NB4 (cell line): ENCODE measurements around the gene WRAP73.

ENCODE experiments used
- DNase-seq: peaks from one replicate; pipeline ENCODE4 v3.0.0; 2010; ENCODE audit warnings: low read depth
- H3K4me3 ChIP-seq: one replicate; pipeline ENCODE4 v1.5.1; 2011; ENCODE audit warnings: mild to moderate bottlenecking, low read depth, low read length, moderate library complexity
- MYC ChIP-seq: IDR thresholded peaks from 2 replicates; pipeline ENCODE4 v1.6.1; 2011; ENCODE audit warnings: low read depth, low read length
- POLR2A ChIP-seq: IDR thresholded peaks from 2 replicates; pipeline ENCODE4 v1.6.1; 2011; ENCODE audit warnings: mild to moderate bottlenecking; ENCODE audit not compliant: insufficient read length; ENCODE audit errors: extremely low read depth
- TF ChIP-seq, protein P1 (sequence below): IDR thresholded peaks from 2 replicates; pipeline ENCODE4 v1.6.1; 2011; ENCODE audit warnings: low read depth, low read length
- TF ChIP-seq, protein P2 (sequence below): IDR thresholded peaks from one replicate; pipeline ENCODE4 v1.5.1; 2012; ENCODE audit warnings: low read depth, low read length

WRAP73 gene

DNA sequence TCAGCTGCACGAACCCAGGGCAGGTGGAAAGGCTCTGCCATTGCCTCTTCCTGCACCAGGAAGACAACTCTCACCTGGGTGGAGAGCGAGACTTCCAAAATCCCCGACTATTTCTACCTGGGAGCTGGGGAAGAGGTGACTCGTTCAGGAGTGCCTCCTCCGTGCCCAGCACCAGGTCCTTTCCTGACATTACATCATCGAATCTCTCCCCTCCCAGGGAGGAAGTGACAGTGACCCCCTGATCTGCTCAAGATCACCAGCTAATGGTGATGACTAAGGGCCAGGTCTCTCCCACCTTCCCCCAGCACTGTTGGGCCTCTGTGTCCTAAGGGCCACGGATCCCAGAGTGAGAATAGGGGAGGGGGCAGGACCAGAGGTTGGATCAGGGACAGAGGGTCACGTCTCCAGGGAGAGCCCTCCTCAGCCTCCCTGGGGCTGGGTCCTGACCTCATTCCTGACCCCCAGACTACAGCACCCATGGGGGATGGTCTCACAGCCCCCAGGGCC lies 45.4 kb downstream of the WRAP73 start:
- TF ChIP-seq POLR2A: no peak
- TF ChIP-seq, protein P1, sequence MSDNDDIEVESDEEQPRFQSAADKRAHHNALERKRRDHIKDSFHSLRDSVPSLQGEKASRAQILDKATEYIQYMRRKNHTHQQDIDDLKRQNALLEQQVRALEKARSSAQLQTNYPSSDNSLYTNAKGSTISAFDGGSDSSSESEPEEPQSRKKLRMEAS: no peak
- TF ChIP-seq, protein P2, sequence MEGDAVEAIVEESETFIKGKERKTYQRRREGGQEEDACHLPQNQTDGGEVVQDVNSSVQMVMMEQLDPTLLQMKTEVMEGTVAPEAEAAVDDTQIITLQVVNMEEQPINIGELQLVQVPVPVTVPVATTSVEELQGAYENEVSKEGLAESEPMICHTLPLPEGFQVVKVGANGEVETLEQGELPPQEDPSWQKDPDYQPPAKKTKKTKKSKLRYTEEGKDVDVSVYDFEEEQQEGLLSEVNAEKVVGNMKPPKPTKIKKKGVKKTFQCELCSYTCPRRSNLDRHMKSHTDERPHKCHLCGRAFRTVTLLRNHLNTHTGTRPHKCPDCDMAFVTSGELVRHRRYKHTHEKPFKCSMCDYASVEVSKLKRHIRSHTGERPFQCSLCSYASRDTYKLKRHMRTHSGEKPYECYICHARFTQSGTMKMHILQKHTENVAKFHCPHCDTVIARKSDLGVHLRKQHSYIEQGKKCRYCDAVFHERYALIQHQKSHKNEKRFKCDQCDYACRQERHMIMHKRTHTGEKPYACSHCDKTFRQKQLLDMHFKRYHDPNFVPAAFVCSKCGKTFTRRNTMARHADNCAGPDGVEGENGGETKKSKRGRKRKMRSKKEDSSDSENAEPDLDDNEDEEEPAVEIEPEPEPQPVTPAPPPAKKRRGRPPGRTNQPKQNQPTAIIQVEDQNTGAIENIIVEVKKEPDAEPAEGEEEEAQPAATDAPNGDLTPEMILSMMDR: no peak
- peak; percentile 32 for DNase-seq
- no peak overlapping the region for H3K4me3 ChIP-seq

DNA sequence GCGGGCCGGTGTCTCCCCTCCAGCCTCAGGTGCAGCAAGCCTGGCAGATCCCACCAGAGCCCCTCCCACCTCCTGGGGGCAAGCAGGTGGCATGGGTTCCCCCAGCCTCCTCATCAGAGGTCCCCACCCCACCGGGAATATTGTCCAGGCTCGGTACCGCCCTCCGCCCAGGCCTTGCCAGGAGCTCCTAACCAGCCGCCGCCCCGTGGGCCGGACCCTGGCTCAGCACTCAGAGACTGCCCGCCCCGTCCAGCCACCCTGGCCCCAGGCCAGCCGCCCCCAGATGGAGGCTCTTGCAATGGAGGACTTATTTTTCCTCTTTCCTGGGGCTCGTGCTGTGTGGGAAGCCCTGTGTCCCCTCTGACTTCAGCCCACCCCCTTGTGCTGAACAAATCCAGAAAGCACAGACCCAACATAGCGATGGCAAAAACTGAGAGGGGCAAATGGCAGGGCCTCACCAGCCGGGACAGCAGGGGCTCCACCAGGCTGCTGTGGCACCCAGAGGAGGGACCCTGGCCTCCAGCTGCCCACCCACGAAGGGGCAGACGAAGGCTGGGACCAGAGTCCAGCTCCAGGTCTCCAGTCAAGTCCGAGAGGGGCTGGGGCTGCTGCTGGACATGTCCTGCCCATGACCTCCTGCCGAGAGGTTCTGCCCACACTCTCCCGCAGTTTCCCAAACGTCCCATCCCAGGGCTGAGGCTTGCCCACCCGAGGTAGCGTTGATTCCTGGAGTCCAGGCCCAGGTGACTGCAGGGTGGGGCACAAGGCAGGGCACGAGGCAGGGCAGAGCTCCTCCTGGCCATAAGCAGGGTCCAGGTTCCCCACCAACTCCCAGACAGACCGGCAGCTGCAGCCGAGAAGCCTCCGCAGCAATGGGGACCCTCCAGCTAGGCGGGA lies 46.1 kb downstream of the WRAP73 start:
- TF ChIP-seq, protein P1: no peak
- TF ChIP-seq POLR2A (no peak), MYC (no peak)
- TF ChIP-seq, protein P2: no peak
- no peak for DNase-seq
- H3K4me3 ChIP-seq: no peak overlapping the region

DNA sequence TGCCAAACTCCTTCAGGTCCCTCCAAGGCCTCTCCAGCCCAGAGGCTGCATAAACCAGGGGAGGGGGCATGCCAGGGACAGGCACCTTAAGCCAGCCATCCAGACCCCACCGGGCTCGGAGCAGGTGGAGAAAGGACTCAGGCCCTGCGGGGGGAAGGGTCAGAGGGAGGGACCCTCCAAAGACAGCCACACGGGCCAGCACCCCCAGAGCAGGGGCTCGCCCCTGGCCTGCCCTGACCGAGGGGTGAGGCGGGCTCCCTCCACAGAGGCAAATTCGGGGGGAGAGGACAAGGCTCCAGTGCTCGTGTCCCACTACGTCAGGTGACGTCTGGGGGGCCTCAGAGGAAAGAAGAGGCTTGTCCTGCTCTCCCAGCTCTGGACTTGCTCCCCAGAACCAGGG lies 46.7 kb downstream of the WRAP73 start:
- no peak overlapping the region for H3K4me3 ChIP-seq
- DNase-seq: no peak
- TF ChIP-seq POLR2A (no peak), MYC (no peak)
- TF ChIP-seq, protein P2: no peak
- TF ChIP-seq, protein P1: no peak

DNA sequence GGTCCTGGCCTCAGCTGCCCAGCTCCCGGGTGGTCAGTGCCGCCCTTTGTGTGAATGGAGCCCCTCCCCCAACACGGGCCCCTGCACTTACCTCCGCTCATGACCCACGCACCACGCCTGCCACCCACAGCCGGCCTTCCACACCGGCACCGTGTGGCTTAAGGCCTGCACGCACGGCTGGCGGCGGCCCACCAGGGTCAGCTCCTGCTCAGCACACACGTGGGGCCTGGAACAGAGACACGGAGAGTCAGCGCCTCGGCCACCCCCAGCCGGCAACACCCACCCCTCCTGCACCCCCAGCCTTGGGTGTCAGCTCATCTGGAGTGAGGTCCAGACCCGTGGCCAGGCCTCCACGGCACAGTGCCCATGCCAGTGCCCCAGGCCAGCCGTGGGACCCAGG lies 47.5 kb downstream of the WRAP73 start:
- no peak for DNase-seq
- TF ChIP-seq POLR2A: no peak
- TF ChIP-seq, protein P1: no peak
- no peak for TF ChIP-seq MYC
- TF ChIP-seq, protein P2: no peak
- no peak overlapping the region for H3K4me3 ChIP-seq

DNA sequence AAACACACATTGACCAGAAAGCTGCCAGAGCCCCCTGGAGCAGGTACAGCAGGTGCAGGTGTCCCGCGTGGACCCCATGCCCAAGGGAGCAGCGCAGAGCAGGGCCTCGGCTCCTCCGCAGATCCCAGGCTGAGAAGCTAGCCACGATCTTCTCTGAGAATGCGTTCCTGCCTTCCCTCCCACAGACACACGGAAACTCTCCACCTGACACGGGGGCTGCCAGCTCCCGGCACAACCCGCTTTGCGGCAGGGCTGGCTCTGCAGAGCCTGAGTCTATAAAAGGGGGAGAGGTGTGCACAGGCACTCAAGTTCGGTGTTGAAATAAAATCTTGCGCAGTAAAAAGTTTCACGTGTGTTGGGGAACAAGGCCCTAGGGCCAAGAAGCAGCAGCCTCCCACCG lies 48.2 kb downstream of the WRAP73 start:
- DNase-seq: no peak
- H3K4me3 ChIP-seq: no peak overlapping the region

More for the DNA sequence above, 48.2 kb downstream of the WRAP73 start:
- TF ChIP-seq, protein P1: no peak
- TF ChIP-seq, protein P2: no peak
- peak; percentile 10; the same call in 1 of the 2 replicates for TF ChIP-seq MYC
